ENCODE measurements around the gene PMVK. TPM values are rescaled to one million over a fixed set of nuclear protein-coding genes. Genes with fewer than 3 reads are reported as not detected.

PMVK gene
- total and polyA plus RNA-seq, 2 of the 4 experiments (the other 2 are of a cell fraction): 9.0 to 28.1 TPM

GRCh38 chr1:154891452-154891851, 45.1 kb downstream of the PMVK start:
- no peak overlapping the region for H2BK15ac ChIP-seq (ENCODE audit: low read depth, low read length)
- no TSS peak for BruUV-seq (replicated peaks)
- no peak overlapping the region for H4K91ac ChIP-seq (ENCODE audit: insufficient read depth, low read depth, low read length)
- no peaks in the 10 kb centered on the region for H3K79me1 ChIP-seq (ENCODE audit: low read depth in 1 of 2, low read length in 2 of 2)
- ATAC-seq (ENCODE audit: low read depth) (no peak), DNase-seq (no peak)
- H3K27me3 ChIP-seq (ENCODE audit: control insufficient read depth, insufficient read depth, low read length): peaks cover 58% of the 10 kb centered on the region
- no peak overlapping the region for H3K9ac ChIP-seq (ENCODE audit: low read depth, low read length)
- no peak overlapping the region for H3K23ac ChIP-seq (ENCODE audit: low read depth, low read length)
- no peak overlapping the region for H2AK9ac ChIP-seq (replicated peaks; ENCODE audit: low read depth, low read length, poor library complexity)
- H4K20me1 ChIP-seq (ENCODE audit: insufficient read depth, low read length): no peaks in the 10 kb centered on the region
- no peak overlapping the region for H3K27ac ChIP-seq (ENCODE audit: insufficient read depth, low read length)
- no peak overlapping the region for H2BK5ac ChIP-seq (ENCODE audit: low read depth, low read length, poor library complexity, severe bottlenecking)
- no peak overlapping the region for H3K18ac ChIP-seq (ENCODE audit: low read depth, low read length)
- in situ Hi-C loops (cut with MboI; ENCODE audit: low sequenced_read_pairs) (no loop called here), dilution Hi-C loops (cut with HindIII; ENCODE audit: low sequenced_read_pairs, unreplicated experiment) (no loop called here), intact Hi-C loops (cut with micrococcal nuclease) (no loop called here)
- no peak overlapping the region for H2AFZ ChIP-seq (replicated peaks; ENCODE audit: low read length, poor library complexity)
- no peak overlapping the region for H3K4me2 ChIP-seq (ENCODE audit: low read depth, low read length)
- H3K9me3 ChIP-seq (ENCODE audit: control insufficient read depth, insufficient read depth, low read length): 0 out of 2 replicates have a peak, but pooled peaks cover 2% of the 10 kb centered on the region
- H3K4ac ChIP-seq (ENCODE audit: low read depth, low read length): no peak overlapping the region
- H2BK20ac ChIP-seq (ENCODE audit: low read depth, low read length): no peak overlapping the region
- no peak overlapping the region for H2BK120ac ChIP-seq (ENCODE audit: low read depth, low read length)
- WGBS, 2 experiments (ENCODE audit: extremely low coverage in 2 of 2, insufficient read length in 1 of 2): no CpG with 5 or more reads among the region's 1 CpG
- no peak overlapping the region for H2AK5ac ChIP-seq (ENCODE audit: low read depth, low read length)
- TF ChIP-seq MAZ (IDR thresholded peaks at IDR 0.05; ENCODE audit: borderline replicate concordance, low read depth, low read length) (no peak), NFE2L2 (IDR thresholded peaks at IDR 0.05; ENCODE audit: low read depth, low read length) (no peak), RFX5 (IDR thresholded peaks at IDR 0.05; ENCODE audit: low read depth, low read length) (no peak), CHD1 (IDR thresholded peaks at IDR 0.05; ENCODE audit: low read depth, low read length) (no peak), MXI1 (IDR thresholded peaks at IDR 0.05; ENCODE audit: borderline replicate concordance, low read depth, low read length) (no peak), USF2 (IDR thresholded peaks at IDR 0.05; ENCODE audit: low read depth, low read length) (no peak)
- H3K14ac ChIP-seq (replicated peaks; ENCODE audit: low read depth, low read length): no peak overlapping the region
- no peak overlapping the region for H4K8ac ChIP-seq (ENCODE audit: low read depth in 2 of 2, low read length in 2 of 2)
- no peaks in the 10 kb centered on the region; the same call in 1 of the 2 replicates for H3K9me1 ChIP-seq (ENCODE audit: insufficient read depth, low read length)
- no peak overlapping the region for H4K5ac ChIP-seq (ENCODE audit: low read depth, low read length)
- H3K56ac ChIP-seq (ENCODE audit: extremely low read depth, insufficient read depth, low read length): no peak overlapping the region
- ChIA-PET CTCF (interaction anchor here (0.8 kb wide), 1 partner anchor 13 kb away, joined by 4 read pairs; no protein-coding TSS in a partner anchor), POLR2A (ENCODE audit: unreplicated experiment) (no interaction called here)
- H3K36me3 ChIP-seq (ENCODE audit: control insufficient read depth, insufficient read depth, low read length): no peaks in the 10 kb centered on the region
- no peaks in the 10 kb centered on the region for H3K4me1 ChIP-seq (ENCODE audit: control insufficient read depth, insufficient read depth, low read length)
- H3K4me3 ChIP-seq (ENCODE audit: insufficient read depth, low read depth, low read length): no peak overlapping the region

Data from IMR-90 (cell line).